ENCODE data around the gene GHR.

GHR gene

DNA sequence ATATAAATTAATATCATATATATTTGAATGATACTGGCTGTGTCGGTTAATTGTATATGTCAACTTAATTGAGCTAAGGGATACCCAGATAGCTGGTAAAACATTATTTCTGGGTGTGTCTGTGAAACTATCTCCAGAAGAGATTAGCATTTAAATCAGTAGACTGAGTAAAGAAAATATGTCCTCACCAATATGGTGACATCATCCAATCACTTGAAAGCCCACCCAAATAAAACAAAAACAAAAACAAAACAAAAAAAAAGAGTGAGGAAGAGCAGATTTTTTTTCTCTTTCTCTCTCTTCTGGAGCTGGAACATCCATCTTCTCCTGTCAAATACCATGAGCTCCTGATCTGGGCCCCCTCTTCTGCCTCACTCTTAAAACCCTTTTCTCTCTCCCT, 317.7 kb downstream of the GHR start:
- H3K36me3 ChIP-seq (replicated peaks) = no peaks in the 10 kb centered on the region
- in situ Hi-C loops (cut with HindIII; ENCODE audit: low pct_ligation_motif_present, low sequenced_read_pairs) = no loop called here
- TF ChIP-seq, protein P1, sequence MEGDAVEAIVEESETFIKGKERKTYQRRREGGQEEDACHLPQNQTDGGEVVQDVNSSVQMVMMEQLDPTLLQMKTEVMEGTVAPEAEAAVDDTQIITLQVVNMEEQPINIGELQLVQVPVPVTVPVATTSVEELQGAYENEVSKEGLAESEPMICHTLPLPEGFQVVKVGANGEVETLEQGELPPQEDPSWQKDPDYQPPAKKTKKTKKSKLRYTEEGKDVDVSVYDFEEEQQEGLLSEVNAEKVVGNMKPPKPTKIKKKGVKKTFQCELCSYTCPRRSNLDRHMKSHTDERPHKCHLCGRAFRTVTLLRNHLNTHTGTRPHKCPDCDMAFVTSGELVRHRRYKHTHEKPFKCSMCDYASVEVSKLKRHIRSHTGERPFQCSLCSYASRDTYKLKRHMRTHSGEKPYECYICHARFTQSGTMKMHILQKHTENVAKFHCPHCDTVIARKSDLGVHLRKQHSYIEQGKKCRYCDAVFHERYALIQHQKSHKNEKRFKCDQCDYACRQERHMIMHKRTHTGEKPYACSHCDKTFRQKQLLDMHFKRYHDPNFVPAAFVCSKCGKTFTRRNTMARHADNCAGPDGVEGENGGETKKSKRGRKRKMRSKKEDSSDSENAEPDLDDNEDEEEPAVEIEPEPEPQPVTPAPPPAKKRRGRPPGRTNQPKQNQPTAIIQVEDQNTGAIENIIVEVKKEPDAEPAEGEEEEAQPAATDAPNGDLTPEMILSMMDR (IDR thresholded peaks at IDR 0.05; ENCODE audit: low read depth, low read length, missing control alignments) = no peak
- no peak overlapping the region for H3K4me3 ChIP-seq (ENCODE audit: low read depth, low read length)
- H3K27ac ChIP-seq = no peak overlapping the region
- no peak for DNase-seq
- no peaks in the 10 kb centered on the region for H3K27me3 ChIP-seq (replicated peaks)

- TF ChIP-seq, protein P1 (IDR thresholded peaks at IDR 0.05; ENCODE audit: low read depth, low read length, missing control alignments) = peak; percentile 67
- no peaks in the 10 kb centered on the region for H3K27me3 ChIP-seq (replicated peaks)
- in situ Hi-C loops (cut with HindIII; ENCODE audit: low pct_ligation_motif_present, low sequenced_read_pairs) = no loop called here
- no peak for DNase-seq
- no peak overlapping the region for H3K27ac ChIP-seq
- H3K36me3 ChIP-seq (replicated peaks) = no peaks in the 10 kb centered on the region
- H3K4me3 ChIP-seq (ENCODE audit: low read depth, low read length) = no peak overlapping the region
These were observed 322.2 kb downstream of the GHR start for GRCh38 chr5:42745426-42745825.

- TF ChIP-seq, protein P1 (IDR thresholded peaks at IDR 0.05; ENCODE audit: low read depth, low read length, missing control alignments) = no peak
- no peak overlapping the region for H3K4me3 ChIP-seq (ENCODE audit: low read depth, low read length)
- H3K36me3 ChIP-seq (replicated peaks) = no peaks in the 10 kb centered on the region
- H3K27me3 ChIP-seq (replicated peaks) = no peaks in the 10 kb centered on the region
- in situ Hi-C loops (cut with HindIII; ENCODE audit: low pct_ligation_motif_present, low sequenced_read_pairs) = no loop called here
- no peak overlapping the region for H3K27ac ChIP-seq
- no peak for DNase-seq
These were observed 322.6 kb downstream of the GHR start for GRCh38 chr5:42745856-42746255.

DNA sequence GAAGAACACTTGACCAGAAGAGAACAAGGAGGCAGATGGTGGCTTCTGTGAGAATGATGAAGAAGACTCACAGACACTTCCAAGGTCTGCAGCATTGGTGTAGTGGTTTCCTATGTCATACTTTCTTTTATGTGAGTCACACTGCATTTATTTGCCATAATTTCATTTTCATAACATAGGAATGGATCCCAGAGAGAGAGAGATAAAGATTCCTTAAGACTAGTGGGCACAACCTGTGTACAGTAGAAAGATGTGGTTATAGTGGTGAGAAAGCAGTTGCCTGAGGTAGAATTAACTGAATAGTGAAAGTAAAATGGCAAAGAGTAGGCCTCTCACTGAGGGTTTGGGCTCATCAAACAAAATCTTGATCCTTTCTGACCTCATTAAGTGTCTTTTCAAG, 325.8 kb downstream of the GHR start:
- TF ChIP-seq, protein P1 (IDR thresholded peaks at IDR 0.05; ENCODE audit: low read depth, low read length, missing control alignments) = no peak
- in situ Hi-C loops (cut with HindIII; ENCODE audit: low pct_ligation_motif_present, low sequenced_read_pairs) = no loop called here
- DNase-seq = peak; percentile 9
- no peaks in the 10 kb centered on the region for H3K27me3 ChIP-seq (replicated peaks)
- H3K27ac ChIP-seq = no peak overlapping the region
- no peaks in the 10 kb centered on the region for H3K36me3 ChIP-seq (replicated peaks)
- no peak overlapping the region for H3K4me3 ChIP-seq (ENCODE audit: low read depth, low read length)

- Histone ChIP-seq H3K27ac (no peak overlapping the region), H3K27me3 (replicated peaks) (no peaks in the 10 kb centered on the region), H3K36me3 (replicated peaks) (no peaks in the 10 kb centered on the region), H3K4me3 (ENCODE audit: low read depth, low read length) (no peak overlapping the region)
- TF ChIP-seq, protein P1 (IDR thresholded peaks at IDR 0.05; ENCODE audit: low read depth, low read length, missing control alignments) = no peak
- DNase-seq = no peak
- in situ Hi-C loops (cut with HindIII; ENCODE audit: low pct_ligation_motif_present, low sequenced_read_pairs) = no loop called here
These were observed 327.3 kb downstream of the GHR start for GRCh38 chr5:42750507-42750906.

- Histone ChIP-seq H3K36me3 (replicated peaks) (no peaks in the 10 kb centered on the region), H3K27me3 (replicated peaks) (no peaks in the 10 kb centered on the region), H3K27ac (no peak overlapping the region), H3K4me3 (ENCODE audit: low read depth, low read length) (no peak overlapping the region)
- TF ChIP-seq, protein P1 (IDR thresholded peaks at IDR 0.05; ENCODE audit: low read depth, low read length, missing control alignments) = no peak
- DNase-seq = no peak
- in situ Hi-C loops (cut with HindIII; ENCODE audit: low pct_ligation_motif_present, low sequenced_read_pairs) = no loop called here
These were observed 327.8 kb downstream of the GHR start for GRCh38 chr5:42751044-42751443.
